Fibroblast of the aortic adventitia (primary cell): ENCODE results near the gene CYP17A1. TPM values are rescaled to one million over a fixed set of nuclear protein-coding genes. Genes with fewer than 3 reads are reported as not detected.

Source experiments
- DNase-seq: peaks from one replicate; pipeline ENCODE4 v3.0.0-alpha.2; 2010; ENCODE audit warnings: low read depth
- H3K4me3 ChIP-seq: 2 replicates; pipeline ENCODE4 v1.5.1; 2011; ENCODE audit warnings: low read depth, mild to moderate bottlenecking, control low read depth, low read length, moderate library complexity
- CTCF ChIP-seq: IDR thresholded peaks from 2 replicates; pipeline ENCODE4 v1.5.1; 2011; ENCODE audit warnings: mild to moderate bottlenecking, low read length, control low read depth, inconsistent platforms; ENCODE audit not compliant: insufficient read depth
- small RNA-seq: library from RNA; depleted of rRNA; stranded (forward); fragments of <200 nt; gene quantifications from one replicate; pipeline ENCODE3, GENCODE V24; 2012
- total RNA-seq: library from RNA; depleted of rRNA; stranded (reverse); fragments of >200 nt; gene quantifications from 2 replicates; pipeline ENCODE4 v1.2.3, GENCODE V29; 2012; ENCODE audit warnings: low replicate concordance

The CYP17A1 gene
- total RNA-seq, 1 donor = not detected

- no peak overlapping the region for H3K4me3 ChIP-seq
- TF ChIP-seq CTCF = no peak
- peak; percentile 86 for DNase-seq
Measured at GRCh38 chr10:102781921-102782557, 55.2 kb downstream of the CYP17A1 start.

GRCh38 chr10:102781090-102781920, 55.9 kb downstream of the CYP17A1 start:
- peak; percentile 55 for DNase-seq
- no peak for TF ChIP-seq CTCF
- H3K4me3 ChIP-seq = no peak overlapping the region

Small RNA genes within 50 kb of the gene (small RNA-seq; reads per million reads assigned to genes)
- gene AS3MT = not detected
- not detected for gene RF00026
- not detected for gene RNU6-1231P

Other genes starting within 250 kb of the CYP17A1 start
- 83.0 and 84.7 TPM in 2 replicates for gene TRIM8, start 192.9 kb downstream of the CYP17A1 start, total RNA-seq
- gene ARL3, start 123.0 kb downstream of the CYP17A1 start, total RNA-seq = 10.4 and 12.1 TPM in 2 replicates
- 2.3 and 3.8 TPM in 2 replicates for gene SFXN2, start 122.8 kb downstream of the CYP17A1 start, total RNA-seq
- 28.4 and 76.1 TPM in 2 replicates for gene WBP1L, start 93.5 kb downstream of the CYP17A1 start, total RNA-seq
- gene BORCS7, start 16.8 kb upstream of the CYP17A1 start, total RNA-seq = 12.2 and 23.9 TPM in 2 replicates
- gene AS3MT, start 32.1 kb upstream of the CYP17A1 start, total RNA-seq = 2.9 and 7.0 TPM in 2 replicates
- gene CNNM2, start 80.9 kb upstream of the CYP17A1 start, total RNA-seq = 5.7 and 6.1 TPM in 2 replicates